Activated CD4-positive, alpha-beta T cell treated with anti-CD3 and anti-CD28 coated beads for 48 hours (primary cell): ENCODE data around the gene PER3.

Experiments
- DNase-seq: peaks from one replicate; pipeline ENCODE4 v3.0.0-alpha.2; 2020

PER3 gene

GRCh38 chr1:7839526-7839925 is 55.4 kb downstream of the PER3 start:
- DNase-seq, result no peak

GRCh38 chr1:7842517-7842916 is 58.4 kb downstream of the PER3 start:
- DNase-seq, result peak; percentile 10

- DNase-seq, result no peak
These were observed 61.7 kb downstream of the PER3 start for GRCh38 chr1:7845761-7846160.

GRCh38 chr1:7846656-7847055 is 62.6 kb downstream of the PER3 start:
- DNase-seq, result no peak

GRCh38 chr1:7847599-7847998 is 63.5 kb downstream of the PER3 start:
- DNase-seq, result no peak

GRCh38 chr1:7850786-7851185 is 66.7 kb downstream of the PER3 start:
- no peak for DNase-seq

- DNase-seq, result no peak
These were observed 69.0 kb downstream of the PER3 start, which contains the start of gene UTS2 for GRCh38 chr1:7852804-7853683. UTS2 (minus strand) TSS chr1:7853065; CDS start chr1:7853003, 62 bp downstream.

GRCh38 chr1:7853684-7854026 is 69.6 kb downstream of the PER3 start:
- DNase-seq, result no peak

GRCh38 chr1:7856345-7856744 is 72.3 kb downstream of the PER3 start:
- no peak for DNase-seq

GRCh38 chr1:7857000-7857399 is 72.9 kb downstream of the PER3 start:
- DNase-seq, result no peak

- DNase-seq, result no peak
These were observed 73.9 kb downstream of the PER3 start for GRCh38 chr1:7857985-7858384.

GRCh38 chr1:7859406-7859805 is 75.3 kb downstream of the PER3 start:
- no peak for DNase-seq

- DNase-seq, result no peak
These were observed 76.0 kb downstream of the PER3 start for GRCh38 chr1:7860130-7860529.

GRCh38 chr1:7861452-7861851 is 77.4 kb downstream of the PER3 start:
- DNase-seq, result no peak

GRCh38 chr1:7862211-7863060 is 78.3 kb downstream of the PER3 start:
- DNase-seq, result no peak

GRCh38 chr1:7863756-7864328 is 79.8 kb downstream of the PER3 start:
- no peak for DNase-seq

- no peak for DNase-seq
These were observed 81.9 kb downstream of the PER3 start for GRCh38 chr1:7865978-7866377.

GRCh38 chr1:7868070-7868780 is 84.1 kb downstream of the PER3 start:
- DNase-seq, result no peak

- DNase-seq, result no peak
These were observed 85.2 kb downstream of the PER3 start for GRCh38 chr1:7869136-7869920.

- no peak for DNase-seq
These were observed 87.0 kb downstream of the PER3 start for GRCh38 chr1:7871136-7871535.

GRCh38 chr1:7873801-7874795 is 90.0 kb downstream of the PER3 start:
- no peak for DNase-seq
